ENCODE measurements around the gene TTC21A.

Gene TTC21A

GRCh38 chr3:39115870-39116269 is 8.4 kb downstream of the TTC21A start:
- DNase-seq (ENCODE audit: low read depth) = no peak

GRCh38 chr3:39118079-39118478 is 10.6 kb downstream of the TTC21A start:
- DNase-seq (ENCODE audit: low read depth) = no peak

- DNase-seq (ENCODE audit: low read depth) = no peak
Measured at GRCh38 chr3:39118931-39119660, 11.6 kb downstream of the TTC21A start.

GRCh38 chr3:39121621-39122020 is 14.1 kb downstream of the TTC21A start:
- DNase-seq (ENCODE audit: low read depth) = no peak

GRCh38 chr3:39122813-39123212 is 15.3 kb downstream of the TTC21A start:
- no peak for DNase-seq (ENCODE audit: low read depth)

GRCh38 chr3:39124876-39125840 is 17.7 kb downstream of the TTC21A start:
- no peak for DNase-seq (ENCODE audit: low read depth)

GRCh38 chr3:39125841-39126500 is 18.5 kb downstream of the TTC21A start:
- no peak for DNase-seq (ENCODE audit: low read depth)

- DNase-seq (ENCODE audit: low read depth) = no peak
Measured at GRCh38 chr3:39126532-39127071, 19.1 kb downstream of the TTC21A start.

- DNase-seq (ENCODE audit: low read depth) = no peak
Measured at GRCh38 chr3:39127269-39127907, 19.9 kb downstream of the TTC21A start.

GRCh38 chr3:39127908-39128304 is 20.4 kb downstream of the TTC21A start:
- no peak for DNase-seq (ENCODE audit: low read depth)

GRCh38 chr3:39128951-39129350 is 21.5 kb downstream of the TTC21A start:
- DNase-seq (ENCODE audit: low read depth) = no peak

GRCh38 chr3:39130026-39130425 is 22.5 kb downstream of the TTC21A start:
- DNase-seq (ENCODE audit: low read depth) = no peak

GRCh38 chr3:39130693-39131265 is 23.3 kb downstream of the TTC21A start:
- DNase-seq (ENCODE audit: low read depth) = no peak

- DNase-seq (ENCODE audit: low read depth) = no peak
Measured at GRCh38 chr3:39132096-39133092, 24.9 kb downstream of the TTC21A start.

GRCh38 chr3:39133093-39133490 is 25.6 kb downstream of the TTC21A start:
- no peak for DNase-seq (ENCODE audit: low read depth)

- DNase-seq (ENCODE audit: low read depth) = no peak
Measured at GRCh38 chr3:39133822-39134221, 26.3 kb downstream of the TTC21A start.

- no peak for DNase-seq (ENCODE audit: low read depth)
Measured at GRCh38 chr3:39134305-39134704, 26.8 kb downstream of the TTC21A start.

- no peak for DNase-seq (ENCODE audit: low read depth)
Measured at GRCh38 chr3:39135170-39135805, 27.8 kb downstream of the TTC21A start.

- DNase-seq (ENCODE audit: low read depth) = no peak
Measured at GRCh38 chr3:39136533-39137434, 29.3 kb downstream of the TTC21A start.

All from HS-27A (cell line).